CD4-positive, alpha-beta memory T cell (primary cell): ENCODE results near the gene PPP1R9A. TPM values are rescaled to one million over a fixed set of nuclear protein-coding genes. Genes with fewer than 3 reads are reported as not detected.

Experiments used
- CTCF ChIA-PET: fragments of 350-600 bp; sonication (Branson Sonifier 250); formaldehyde crosslinking; loops from one replicate; lab custom pipeline; 2021; ENCODE audit warnings: inconsistent platforms; ENCODE audit not compliant: partially characterized antibody; lab: Charles Lee
- POLR2A ChIA-PET: fragments of 350-600 bp; sonication (Branson Sonifier 250); formaldehyde crosslinking; loops from one replicate; lab custom pipeline; 2021; ENCODE audit not compliant: partially characterized antibody; lab: Charles Lee
- DNase-seq, 5 donors: peaks; one replicate each; pipeline versions ENCODE4 v3.0.0 to v3.0.0-alpha.2; 2020 to 2022; ENCODE audit warnings: mixed read lengths in 1 of 5
- H3K27ac ChIP-seq: one replicate; pipeline ENCODE4 v1.7.0; 2013; ENCODE audit warnings: low read depth, low read length
- H3K27me3 ChIP-seq: 2 replicates; pipeline ENCODE4 v1.7.0; 2013; ENCODE audit warnings: mild to moderate bottlenecking, low read length, moderate library complexity; ENCODE audit not compliant: insufficient read depth
- H3K36me3 ChIP-seq: 2 replicates; pipeline ENCODE4 v1.7.0; 2013; ENCODE audit warnings: mild to moderate bottlenecking, low read length, moderate library complexity; ENCODE audit not compliant: insufficient read depth
- H3K4me1 ChIP-seq: 2 replicates; pipeline ENCODE4 v1.7.0; 2013; ENCODE audit warnings: mild to moderate bottlenecking, low read length, moderate library complexity; ENCODE audit not compliant: insufficient read depth
- H3K4me3 ChIP-seq, 2 donors: one replicate each; pipeline ENCODE4 v1.7.0; 2013; ENCODE audit warnings: low read length in 2 of 2, mild to moderate bottlenecking in 1 of 2
- H3K9me3 ChIP-seq, 2 donors: one replicate each; pipeline ENCODE4 v1.7.0; 2013; ENCODE audit warnings: low read length in 2 of 2, control low read depth in 1 of 2; ENCODE audit not compliant: control insufficient read depth in 1 of 2
- H3K27ac Mint-ChIP-seq, 7 donors: one replicate each; pipeline ENCODE4 v1.8.0; 2020 to 2021; ENCODE audit warnings: mixed read lengths in 7 of 7, mild to moderate bottlenecking in 6 of 7, inconsistent platforms in 3 of 7, moderate library complexity in 3 of 7
- H3K27me3 Mint-ChIP-seq, 2 donors: one replicate each; pipeline ENCODE4 v1.8.0; 2020 to 2021; ENCODE audit warnings: mixed read lengths in 2 of 2
- H3K36me3 Mint-ChIP-seq, 2 donors: one replicate each; pipeline ENCODE4 v1.8.0; 2020 to 2021; ENCODE audit warnings: mixed read lengths in 2 of 2, inconsistent platforms in 1 of 2, mild to moderate bottlenecking in 1 of 2
- H3K4me1 Mint-ChIP-seq, 4 donors: one replicate each; pipeline ENCODE4 v1.8.0; 2020 to 2021; ENCODE audit warnings: mixed read lengths in 4 of 4, mild to moderate bottlenecking in 1 of 4
- H3K4me3 Mint-ChIP-seq, 8 donors: one replicate each; pipeline ENCODE4 v1.8.0; 2020 to 2021; ENCODE audit warnings: mixed read lengths in 8 of 8, mild to moderate bottlenecking in 7 of 8, moderate library complexity in 6 of 8, inconsistent platforms in 3 of 8
- H3K9me3 Mint-ChIP-seq, 8 donors: one replicate each; pipeline ENCODE4 v1.8.0; 2020 to 2021; ENCODE audit warnings: mixed read lengths in 8 of 8, mild to moderate bottlenecking in 5 of 8, inconsistent platforms in 3 of 8, moderate library complexity in 1 of 8
- intact Hi-C: fragments of 100-400 bp; cut with micrococcal nuclease; formaldehyde crosslinking; loops from one replicate; pipeline ENCODE4 v1.15.1; 2023
- polyA plus RNA-seq, 2 donors: library from polyadenylated mRNA; unstranded; fragments of 300-500 nt; fragmentation: Illumina TruSeq; gene quantifications; one replicate each; pipeline ENCODE4 v1.2.3, GENCODE V29; 2021
- total RNA-seq, 2 experiments: library from RNA; stranded (reverse); gene quantifications; one replicate each; pipeline ENCODE4 v1.2.3, GENCODE V29; 2021

Gene PPP1R9A
- total and polyA plus RNA-seq, 4 experiments from 2014 or later = not detected

DNA sequence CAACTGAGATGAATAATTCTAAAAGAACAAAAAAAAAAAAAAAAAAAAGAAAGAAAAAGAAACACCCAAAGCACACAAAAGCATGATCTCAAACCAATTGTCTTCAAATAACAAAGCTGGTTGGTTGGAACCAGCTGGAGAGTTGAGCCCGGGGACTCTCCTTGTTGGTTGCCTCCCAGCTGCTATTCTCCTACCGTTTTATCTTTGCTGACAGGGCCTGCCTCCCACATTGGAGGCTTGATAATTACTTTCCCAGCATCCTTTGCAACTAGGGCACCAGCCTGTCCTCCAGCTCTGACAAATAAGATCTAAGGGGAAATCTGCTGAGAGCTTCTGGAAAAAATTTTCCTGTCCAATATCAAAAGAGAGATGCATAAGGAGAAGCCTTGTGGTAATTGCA is 410.2 kb downstream of the PPP1R9A start:
- no peaks in the 10 kb centered on the region for H3K4me1 ChIP-seq
- H3K27ac ChIP-seq = no peak overlapping the region
- no peaks in the 10 kb centered on the region for H3K36me3 Mint-ChIP-seq
- no peak overlapping the region for H3K27ac Mint-ChIP-seq
- ChIA-PET POLR2A (no interaction called here), CTCF (no interaction called here)
- no peaks in the 10 kb centered on the region for H3K36me3 ChIP-seq
- peaks cover 0 to 2% (median 0%) of the 10 kb centered on the region in 8 donors for H3K9me3 Mint-ChIP-seq
- peaks cover 0 to 3% (median 0%) of the 10 kb centered on the region in 4 donors for H3K4me1 Mint-ChIP-seq
- no peak for DNase-seq
- no peak overlapping the region for H3K4me3 ChIP-seq
- H3K4me3 Mint-ChIP-seq = no peak overlapping the region
- intact Hi-C loops = no loop called here
- H3K27me3 ChIP-seq = no peaks in the 10 kb centered on the region
- no peaks in the 10 kb centered on the region for H3K9me3 ChIP-seq
- H3K27me3 Mint-ChIP-seq = peaks cover 0 to 7% of the 10 kb centered on the region in 2 donors

DNA sequence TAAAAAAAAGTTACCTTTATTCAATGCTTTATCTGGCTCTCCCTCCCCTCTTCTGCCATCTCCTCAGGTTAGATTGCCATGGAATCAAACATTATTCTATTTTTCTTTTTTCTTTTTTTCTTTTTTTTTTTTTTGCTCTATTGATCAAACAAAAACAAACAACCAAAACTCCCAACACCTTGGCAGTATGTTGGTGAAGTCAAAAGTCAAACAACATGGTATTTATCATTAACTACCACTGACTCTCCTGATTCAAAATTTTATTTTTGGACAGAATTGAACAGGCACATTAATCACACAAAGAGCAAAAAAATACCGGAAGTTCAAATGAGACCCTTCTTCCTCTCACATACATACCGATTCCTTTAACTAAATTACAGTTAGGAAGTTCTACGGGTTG is 410.6 kb downstream of the PPP1R9A start:
- H3K4me1 ChIP-seq = no peaks in the 10 kb centered on the region
- H3K27ac ChIP-seq = no peak overlapping the region
- H3K27me3 Mint-ChIP-seq = peaks cover 0 to 4% of the 10 kb centered on the region in 2 donors
- no peak overlapping the region for H3K4me3 ChIP-seq
- no peak for DNase-seq
- H3K27me3 ChIP-seq = no peaks in the 10 kb centered on the region
- no peaks in the 10 kb centered on the region for H3K36me3 Mint-ChIP-seq
- no peaks in the 10 kb centered on the region for H3K36me3 ChIP-seq
- H3K9me3 ChIP-seq = no peaks in the 10 kb centered on the region
- peaks cover 0 to 2% (median 0%) of the 10 kb centered on the region in 8 donors for H3K9me3 Mint-ChIP-seq
- peaks cover 0 to 3% (median 0%) of the 10 kb centered on the region in 4 donors for H3K4me1 Mint-ChIP-seq
- POLR2A ChIA-PET = no interaction called here
- H3K27ac Mint-ChIP-seq = no peak overlapping the region
- intact Hi-C loops = no loop called here
- CTCF ChIA-PET = no interaction called here
- H3K4me3 Mint-ChIP-seq = no peak overlapping the region

DNA sequence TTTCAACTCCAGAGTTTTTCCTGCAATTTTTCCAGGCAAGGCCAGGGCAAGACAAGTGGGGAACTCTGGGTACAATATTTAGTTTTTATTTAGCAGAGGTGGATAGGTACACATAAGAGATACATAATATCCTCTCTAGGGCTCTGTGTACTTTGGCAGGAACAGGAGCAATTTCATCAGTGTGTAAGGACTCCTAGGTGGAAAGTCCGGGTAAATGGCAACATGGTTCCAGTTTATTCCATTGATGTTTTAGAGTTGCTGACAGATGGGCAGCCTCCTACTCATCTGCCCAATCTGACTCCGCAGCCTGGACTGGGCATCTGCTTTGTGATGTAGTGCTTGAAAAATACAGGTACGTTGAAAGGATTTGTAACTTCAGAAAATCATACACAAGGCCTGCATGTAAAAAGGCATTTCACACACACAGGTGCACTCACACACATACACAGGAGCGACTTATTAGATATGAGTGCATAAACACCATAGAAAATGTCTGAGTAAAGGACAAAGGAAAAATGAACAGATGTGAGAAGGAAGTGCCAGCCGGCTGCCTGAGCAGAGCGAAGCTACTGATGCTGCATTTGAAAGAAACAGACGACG is 411.2 kb downstream of the PPP1R9A start:
- intact Hi-C loops = no loop called here
- Mint-ChIP-seq H3K4me3 (no peak overlapping the region), H3K27ac (no peak overlapping the region), H3K36me3 (no peaks in the 10 kb centered on the region), H3K9me3 (peaks cover 0 to 2% (median 0%) of the 10 kb centered on the region in 8 donors), H3K27me3 (peaks cover 0 to 3% of the 10 kb centered on the region in 2 donors), H3K4me1 (peaks cover 0 to 2% (median 0%) of the 10 kb centered on the region in 4 donors)
- H3K4me3 ChIP-seq = no peak overlapping the region
- H3K27ac ChIP-seq = no peak overlapping the region
- ChIA-PET POLR2A (no interaction called here), CTCF (no interaction called here)
- no peaks in the 10 kb centered on the region for H3K27me3 ChIP-seq
- no peaks in the 10 kb centered on the region for H3K36me3 ChIP-seq
- H3K4me1 ChIP-seq = no peaks in the 10 kb centered on the region
- DNase-seq = no peak
- H3K9me3 ChIP-seq = no peaks in the 10 kb centered on the region

DNA sequence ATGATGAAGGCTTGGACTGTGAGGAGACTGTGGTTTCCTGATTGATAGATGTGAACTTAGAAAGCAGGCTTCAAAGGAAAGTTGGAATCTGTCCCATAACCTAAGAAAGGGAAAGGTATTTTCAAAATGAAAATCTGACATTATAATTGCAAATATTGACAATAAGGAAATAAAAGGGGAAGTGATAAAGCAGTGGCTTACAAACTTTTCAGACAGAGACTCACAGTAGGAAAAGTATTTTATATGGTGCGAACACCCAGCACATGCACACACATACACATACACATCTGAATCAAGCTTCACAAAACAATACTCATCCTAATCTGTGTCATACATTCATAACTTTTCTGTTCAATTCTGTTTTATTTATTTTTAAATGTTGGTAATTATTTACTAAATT is 412.2 kb downstream of the PPP1R9A start:
- no peak for DNase-seq
- Mint-ChIP-seq H3K4me3 (no peak overlapping the region), H3K27me3 (peaks cover 0 to 3% of the 10 kb centered on the region in 2 donors), H3K36me3 (no peaks in the 10 kb centered on the region), H3K9me3 (no peaks in the 10 kb centered on the region), H3K4me1 (no peaks in the 10 kb centered on the region), H3K27ac (no peak overlapping the region)
- Histone ChIP-seq H3K4me3 (no peak overlapping the region), H3K27me3 (no peaks in the 10 kb centered on the region), H3K36me3 (no peaks in the 10 kb centered on the region), H3K9me3 (no peaks in the 10 kb centered on the region), H3K4me1 (no peaks in the 10 kb centered on the region), H3K27ac (no peak overlapping the region)
- ChIA-PET POLR2A (no interaction called here), CTCF (no interaction called here)
- intact Hi-C loops = no loop called here

DNA sequence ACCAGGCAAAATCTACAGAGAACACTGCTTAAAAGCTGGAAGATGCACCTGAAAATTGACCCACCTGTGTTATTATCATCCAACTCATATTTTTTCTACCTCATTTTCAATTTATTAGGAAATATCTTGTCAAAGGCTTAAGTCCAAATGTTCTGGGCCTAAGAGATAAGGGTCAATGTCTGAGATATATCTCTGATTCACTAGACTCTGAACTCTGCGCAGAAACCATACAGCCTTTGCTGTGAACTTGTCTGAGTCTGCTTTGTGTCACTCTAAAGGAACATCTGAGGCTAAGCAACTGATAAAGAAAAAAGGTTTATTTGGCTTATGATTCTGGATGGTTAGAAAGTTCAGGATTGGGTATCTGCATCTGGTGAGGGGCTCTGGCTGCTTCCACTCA is 413.3 kb downstream of the PPP1R9A start:
- Histone ChIP-seq H3K27me3 (no peaks in the 10 kb centered on the region), H3K4me3 (no peak overlapping the region), H3K4me1 (no peaks in the 10 kb centered on the region), H3K9me3 (no peaks in the 10 kb centered on the region), H3K36me3 (no peaks in the 10 kb centered on the region), H3K27ac (no peak overlapping the region)
- Mint-ChIP-seq H3K27me3 (peaks cover 3 to 4% of the 10 kb centered on the region in 2 donors), H3K27ac (no peak overlapping the region), H3K9me3 (no peaks in the 10 kb centered on the region), H3K4me3 (no peak overlapping the region), H3K36me3 (no peaks in the 10 kb centered on the region), H3K4me1 (peaks cover 0 to 5% (median under 1%) of the 10 kb centered on the region in 4 donors)
- intact Hi-C loops = no loop called here
- DNase-seq = no peak
- ChIA-PET POLR2A (no interaction called here), CTCF (no interaction called here)

DNA sequence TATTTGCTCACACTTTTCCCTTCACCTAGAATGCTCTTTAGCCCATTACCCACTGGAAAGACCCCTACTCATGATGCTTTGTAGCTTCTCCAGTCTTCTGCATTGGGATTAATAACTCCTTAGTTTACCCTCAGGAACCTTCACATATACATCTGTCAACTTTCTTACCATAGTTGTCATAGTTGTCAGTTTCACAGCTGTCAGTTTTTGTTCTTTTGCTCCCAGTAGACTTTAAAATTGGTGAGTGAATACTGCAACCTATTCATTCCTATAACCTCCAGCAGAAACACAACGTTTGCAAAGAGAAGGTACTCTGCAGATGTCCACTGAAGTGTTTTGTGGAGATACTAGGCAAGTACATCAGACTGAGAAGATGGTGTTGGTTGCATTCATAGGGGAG is 414.3 kb downstream of the PPP1R9A start:
- Mint-ChIP-seq H3K27ac (no peak overlapping the region), H3K27me3 (peaks cover 3 to 4% of the 10 kb centered on the region in 2 donors), H3K9me3 (peaks cover 0 to 4% (median 0%) of the 10 kb centered on the region in 8 donors), H3K36me3 (no peaks in the 10 kb centered on the region), H3K4me3 (no peak overlapping the region), H3K4me1 (peaks cover 0 to 5% (median under 1%) of the 10 kb centered on the region in 4 donors)
- CTCF ChIA-PET = no interaction called here
- Histone ChIP-seq H3K9me3 (no peaks in the 10 kb centered on the region), H3K36me3 (no peaks in the 10 kb centered on the region), H3K4me3 (no peak overlapping the region), H3K27ac (no peak overlapping the region), H3K4me1 (no peaks in the 10 kb centered on the region), H3K27me3 (no peaks in the 10 kb centered on the region)
- intact Hi-C loops = no loop called here
- POLR2A ChIA-PET = no interaction called here
- no peak for DNase-seq

DNA sequence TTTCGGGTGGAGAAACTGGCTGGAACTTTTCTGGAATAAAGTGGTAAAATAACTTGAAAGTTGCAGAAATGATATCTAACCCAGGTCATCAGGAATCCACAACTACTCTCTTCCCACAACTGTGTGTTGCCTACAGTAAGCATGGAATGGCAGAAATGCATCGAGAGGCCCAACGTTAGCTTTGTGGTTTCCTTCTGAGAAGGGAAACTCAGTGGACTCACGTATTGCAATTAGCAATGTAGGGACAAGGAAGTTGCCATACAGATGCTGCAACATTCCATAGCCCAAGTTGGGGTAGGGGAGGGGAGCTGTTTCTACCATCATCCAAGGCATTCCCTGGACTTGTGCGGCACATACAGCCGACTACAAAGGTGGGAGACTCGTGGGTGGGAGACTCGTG is 415.0 kb downstream of the PPP1R9A start:
- no peaks in the 10 kb centered on the region for H3K4me1 ChIP-seq
- no peak for DNase-seq
- no peak overlapping the region for H3K27ac ChIP-seq
- Mint-ChIP-seq H3K36me3 (no peaks in the 10 kb centered on the region), H3K27ac (no peak overlapping the region), H3K4me1 (peaks cover 0 to 5% (median under 1%) of the 10 kb centered on the region in 4 donors), H3K27me3 (peaks cover 3 to 4% of the 10 kb centered on the region in 2 donors), H3K4me3 (no peak overlapping the region), H3K9me3 (peaks cover 0 to 4% (median 0%) of the 10 kb centered on the region in 8 donors)
- CTCF ChIA-PET = no interaction called here
- H3K9me3 ChIP-seq = no peaks in the 10 kb centered on the region
- intact Hi-C loops = no loop called here
- no peak overlapping the region for H3K4me3 ChIP-seq
- H3K36me3 ChIP-seq = no peaks in the 10 kb centered on the region
- no peaks in the 10 kb centered on the region for H3K27me3 ChIP-seq
- POLR2A ChIA-PET = no interaction called here
